ENCODE results near the gene DGKZ.

GRCh38 chr11:46376258-46377050 lies 29.2 kb downstream of the DGKZ start:
- no peak for TF ChIP-seq EZH2 (IDR thresholded peaks at IDR 0.05; ENCODE audit: insufficient read depth, poor library complexity, severe bottlenecking)
- no peak for TF ChIP-seq EZH2phosphoT487 (IDR thresholded peaks at IDR 0.05; ENCODE audit: insufficient read depth, low read depth)

Data from GM23248 (cell line).